ENCODE data around the gene RBM47. TPM values are rescaled to one million over a fixed set of nuclear protein-coding genes. Genes with fewer than 3 reads are reported as not detected.
A peak's percentile ranks its signal among the peaks of the same experiment; 100 is the strongest.

RBM47 gene
- total and polyA plus RNA-seq, 2 experiments from 2014 or later = 35.6 to 139 TPM

- TF ChIP-seq ZNF331 (CRISPR knock-in tag; IDR thresholded peaks at IDR 0.05; ENCODE audit: low read depth) (no peak), ZNF462 (CRISPR knock-in tag; IDR thresholded peaks at IDR 0.05) (no peak), STAT1 (IDR thresholded peaks at IDR 0.05; ENCODE audit: unreplicated experiment) (no peak), REST (IDR thresholded peaks at IDR 0.05; ENCODE audit: unreplicated experiment) (no peak), EZH2 (IDR thresholded peaks at IDR 0.05; ENCODE audit: low read depth, unreplicated experiment) (no peak), POLR2AphosphoS5 (IDR thresholded peaks at IDR 0.05; ENCODE audit: low read depth) (no peak), ZNF114 (CRISPR knock-in tag; IDR thresholded peaks at IDR 0.05) (no peak), EZH2phosphoT487 (IDR thresholded peaks at IDR 0.05; ENCODE audit: unreplicated experiment) (no peak), CREB1 (CRISPR knock-in tag; IDR thresholded peaks at IDR 0.05; ENCODE audit: low read depth) (no peak), CTCF (conservative IDR thresholded peaks at IDR 0.05; ENCODE audit: low read depth in 2 of 2) (no peak), JUNB (IDR thresholded peaks at IDR 0.05; ENCODE audit: unreplicated experiment) (no peak), NANOG (IDR thresholded peaks at IDR 0.05; ENCODE audit: borderline replicate concordance) (no peak)
- TF ChIP-seq, protein P1, sequence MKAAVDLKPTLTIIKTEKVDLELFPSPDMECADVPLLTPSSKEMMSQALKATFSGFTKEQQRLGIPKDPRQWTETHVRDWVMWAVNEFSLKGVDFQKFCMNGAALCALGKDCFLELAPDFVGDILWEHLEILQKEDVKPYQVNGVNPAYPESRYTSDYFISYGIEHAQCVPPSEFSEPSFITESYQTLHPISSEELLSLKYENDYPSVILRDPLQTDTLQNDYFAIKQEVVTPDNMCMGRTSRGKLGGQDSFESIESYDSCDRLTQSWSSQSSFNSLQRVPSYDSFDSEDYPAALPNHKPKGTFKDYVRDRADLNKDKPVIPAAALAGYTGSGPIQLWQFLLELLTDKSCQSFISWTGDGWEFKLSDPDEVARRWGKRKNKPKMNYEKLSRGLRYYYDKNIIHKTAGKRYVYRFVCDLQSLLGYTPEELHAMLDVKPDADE (IDR thresholded peaks at IDR 0.05) = no peak
- H3F3A ChIP-seq (replicated peaks; ENCODE audit: low read depth) = no peaks in the 10 kb centered on the region
- H4K20me1 ChIP-seq (replicated peaks; ENCODE audit: insufficient read depth) = peaks cover 4% of the 10 kb centered on the region
- H3K36me3 ChIP-seq (ENCODE audit: insufficient read depth) = peaks cover 18% of the 10 kb centered on the region
- H3K27ac Mint-ChIP-seq = no peak overlapping the region
- no peaks in the 10 kb centered on the region for H3K27me3 ChIP-seq (ENCODE audit: insufficient read depth)
- H3K9me3 Mint-ChIP-seq = no peaks in the 10 kb centered on the region
- peaks cover 52% of the 10 kb centered on the region for H3K79me2 ChIP-seq (replicated peaks; ENCODE audit: insufficient read depth)
- H3K4me2 ChIP-seq = no peak overlapping the region
- H3K4me1 ChIP-seq (ENCODE audit: insufficient read depth) = no peaks in the 10 kb centered on the region
- no peaks in the 10 kb centered on the region for H3K9me2 ChIP-seq (ENCODE audit: insufficient read depth)
- H3K4me3 Mint-ChIP-seq = no peak overlapping the region
- no peak for ATAC-seq
- no peak overlapping the region for H2AFZ ChIP-seq
- H3K27me3 Mint-ChIP-seq (ENCODE audit: insufficient read depth, low read depth, poor library complexity) = peaks cover 5% of the 10 kb centered on the region
- no peak for DNase-seq (ENCODE audit: low spot score)
- peaks cover 51% of the 10 kb centered on the region for H3K36me3 Mint-ChIP-seq (ENCODE audit: low read depth)
- peak overlapping the region; percentile 55; the same call in 1 of the 2 replicates for H3K27ac ChIP-seq (ENCODE audit: low read depth)
- H3K4me3 ChIP-seq = no peak overlapping the region
- H3K4me1 Mint-ChIP-seq = no peaks in the 10 kb centered on the region; the same call in 2 of the 3 replicates
Observed at GRCh38 chr4:40536032-40536431, 93.6 kb downstream of the RBM47 start.

All from GM23338 (cell line).